GM23338 (cell line): ENCODE measurements around the gene CASP2.

Experiments used
- EZH2phosphoT487 ChIP-seq: fragments of 200-600 bp; sonication (generic); IDR thresholded peaks from one replicate; pipeline ENCODE4 v1.8.1; 2018; ENCODE audit warnings: antibody characterized with exemption; ENCODE audit not compliant: unreplicated experiment
- TF ChIP-seq, protein P1 (sequence below), 2 experiments: fragments of 200-600 bp in 1 of 2; sonication (generic) in 1 of 2; conservative IDR thresholded peaks; 2 replicates each; pipeline versions ENCODE4 v1.5.1 to v1.6.1; 2016 to 2017; ENCODE audit warnings: antibody characterized with exemption in 2 of 2, low read depth in 2 of 2, mild to moderate bottlenecking in 2 of 2, moderate library complexity in 1 of 2
- TF ChIP-seq, protein P2 (sequence below): IDR thresholded peaks from one replicate; pipeline ENCODE4 v1.6.1; 2018; ENCODE audit warnings: antibody characterized with exemption; ENCODE audit not compliant: unreplicated experiment

DNA sequence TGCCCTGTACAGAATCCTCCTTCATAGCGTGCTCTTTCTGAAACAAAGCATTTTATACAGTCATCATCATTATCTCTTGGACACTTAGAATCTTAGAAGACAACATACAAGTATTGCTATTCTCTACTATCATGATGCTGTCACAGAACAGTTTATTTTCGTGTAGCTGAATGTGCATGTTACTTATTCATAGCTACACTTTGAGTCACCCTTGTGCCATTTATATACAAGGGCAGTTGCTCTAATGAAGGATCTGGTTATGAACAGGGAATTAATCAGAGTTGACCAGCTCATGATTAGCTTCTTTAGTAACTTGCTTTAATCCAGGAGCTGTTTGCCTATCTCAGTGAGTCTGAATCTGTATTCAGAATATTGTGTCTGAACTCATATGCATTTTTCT, 11.2 kb downstream of the CASP2 start:
- TF ChIP-seq, protein P1, sequence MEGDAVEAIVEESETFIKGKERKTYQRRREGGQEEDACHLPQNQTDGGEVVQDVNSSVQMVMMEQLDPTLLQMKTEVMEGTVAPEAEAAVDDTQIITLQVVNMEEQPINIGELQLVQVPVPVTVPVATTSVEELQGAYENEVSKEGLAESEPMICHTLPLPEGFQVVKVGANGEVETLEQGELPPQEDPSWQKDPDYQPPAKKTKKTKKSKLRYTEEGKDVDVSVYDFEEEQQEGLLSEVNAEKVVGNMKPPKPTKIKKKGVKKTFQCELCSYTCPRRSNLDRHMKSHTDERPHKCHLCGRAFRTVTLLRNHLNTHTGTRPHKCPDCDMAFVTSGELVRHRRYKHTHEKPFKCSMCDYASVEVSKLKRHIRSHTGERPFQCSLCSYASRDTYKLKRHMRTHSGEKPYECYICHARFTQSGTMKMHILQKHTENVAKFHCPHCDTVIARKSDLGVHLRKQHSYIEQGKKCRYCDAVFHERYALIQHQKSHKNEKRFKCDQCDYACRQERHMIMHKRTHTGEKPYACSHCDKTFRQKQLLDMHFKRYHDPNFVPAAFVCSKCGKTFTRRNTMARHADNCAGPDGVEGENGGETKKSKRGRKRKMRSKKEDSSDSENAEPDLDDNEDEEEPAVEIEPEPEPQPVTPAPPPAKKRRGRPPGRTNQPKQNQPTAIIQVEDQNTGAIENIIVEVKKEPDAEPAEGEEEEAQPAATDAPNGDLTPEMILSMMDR (conservative IDR thresholded peaks at IDR 0.05; ENCODE audit: low read depth in 2 of 2), result no peak
- TF ChIP-seq, protein P2, sequence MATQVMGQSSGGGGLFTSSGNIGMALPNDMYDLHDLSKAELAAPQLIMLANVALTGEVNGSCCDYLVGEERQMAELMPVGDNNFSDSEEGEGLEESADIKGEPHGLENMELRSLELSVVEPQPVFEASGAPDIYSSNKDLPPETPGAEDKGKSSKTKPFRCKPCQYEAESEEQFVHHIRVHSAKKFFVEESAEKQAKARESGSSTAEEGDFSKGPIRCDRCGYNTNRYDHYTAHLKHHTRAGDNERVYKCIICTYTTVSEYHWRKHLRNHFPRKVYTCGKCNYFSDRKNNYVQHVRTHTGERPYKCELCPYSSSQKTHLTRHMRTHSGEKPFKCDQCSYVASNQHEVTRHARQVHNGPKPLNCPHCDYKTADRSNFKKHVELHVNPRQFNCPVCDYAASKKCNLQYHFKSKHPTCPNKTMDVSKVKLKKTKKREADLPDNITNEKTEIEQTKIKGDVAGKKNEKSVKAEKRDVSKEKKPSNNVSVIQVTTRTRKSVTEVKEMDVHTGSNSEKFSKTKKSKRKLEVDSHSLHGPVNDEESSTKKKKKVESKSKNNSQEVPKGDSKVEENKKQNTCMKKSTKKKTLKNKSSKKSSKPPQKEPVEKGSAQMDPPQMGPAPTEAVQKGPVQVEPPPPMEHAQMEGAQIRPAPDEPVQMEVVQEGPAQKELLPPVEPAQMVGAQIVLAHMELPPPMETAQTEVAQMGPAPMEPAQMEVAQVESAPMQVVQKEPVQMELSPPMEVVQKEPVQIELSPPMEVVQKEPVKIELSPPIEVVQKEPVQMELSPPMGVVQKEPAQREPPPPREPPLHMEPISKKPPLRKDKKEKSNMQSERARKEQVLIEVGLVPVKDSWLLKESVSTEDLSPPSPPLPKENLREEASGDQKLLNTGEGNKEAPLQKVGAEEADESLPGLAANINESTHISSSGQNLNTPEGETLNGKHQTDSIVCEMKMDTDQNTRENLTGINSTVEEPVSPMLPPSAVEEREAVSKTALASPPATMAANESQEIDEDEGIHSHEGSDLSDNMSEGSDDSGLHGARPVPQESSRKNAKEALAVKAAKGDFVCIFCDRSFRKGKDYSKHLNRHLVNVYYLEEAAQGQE, result no peak
- no peak for TF ChIP-seq EZH2phosphoT487
